ENCODE results near the gene DCANP1. TPM values are rescaled to one million over a fixed set of nuclear protein-coding genes. Genes with fewer than 3 reads are reported as not detected.
A peak's percentile ranks its signal among the peaks of the same experiment; 100 is the strongest.

DCANP1 gene
- total and polyA plus RNA-seq, 9 of the 15 experiments (the other 6 are each of a cell fraction or from before 2014, with no cell fraction given): not detected

- TF ChIP-seq ZFX (CRISPR knock-in tag; IDR thresholded peaks at IDR 0.05) (peak; percentile 41), ATF7 (IDR thresholded peaks at IDR 0.05) (no peak), SMARCA4 (IDR thresholded peaks at IDR 0.05) (peak; percentile 76), TBL1XR1 (IDR thresholded peaks at IDR 0.05; ENCODE audit: low read length in 2 of 2) (no peak), ZBTB1 (CRISPR knock-in tag; IDR thresholded peaks at IDR 0.05; ENCODE audit: borderline replicate concordance, low read depth) (peak; percentile 98), TRIM25 (IDR thresholded peaks at IDR 0.05; ENCODE audit: borderline replicate concordance) (no peak)
These were observed 9.7 kb downstream of the DCANP1 start (continued) for GRCh38 chr5:135437422-135437795.

- Histone ChIP-seq H3K27ac (ENCODE audit: extremely low read depth, low read depth, low read length) (peak overlapping the region; percentile 61; the same call in 2 of the 3 replicates), H3K4me2 (ENCODE audit: insufficient read depth, low read length) (peak overlapping the region; percentile 7), H3K79me2 (ENCODE audit: control insufficient read depth, insufficient read depth, low read length) (no peaks in the 10 kb centered on the region), H3K36me3 (ENCODE audit: control insufficient read depth, insufficient read depth, low read length) (no peaks in the 10 kb centered on the region), H2AFZ (ENCODE audit: low read depth, low read length) (peak overlapping the region; percentile 92), H3K9ac (ENCODE audit: insufficient read depth in 1 of 2, low read depth in 2 of 2, low read length in 2 of 2) (peak overlapping the region; percentile 13 to 75; a peak in 3 of 4 replicates), H3K9me1 (ENCODE audit: control insufficient read depth, insufficient read depth, low read length) (no peaks in the 10 kb centered on the region), H4K20me1 (replicated peaks; ENCODE audit: control insufficient read depth, insufficient read depth, low read length) (no peaks in the 10 kb centered on the region), H3K27me3 (ENCODE audit: control insufficient read depth in 2 of 2, insufficient read depth in 2 of 2, low read length in 2 of 2) (no peaks in the 10 kb centered on the region), H3K4me3 (no peak overlapping the region), H3K9me3 (replicated peaks; ENCODE audit: control insufficient read depth, insufficient read depth, low read depth, low read length) (no peaks in the 10 kb centered on the region), H3K4me1 (replicated peaks in 1 of 2; ENCODE audit: control insufficient read depth in 2 of 2, insufficient read depth in 2 of 2, low read length in 2 of 2) (peaks cover 36 to 41% of the 10 kb centered on the region in 2 experiments)
- DNase-seq (ENCODE audit: extremely low read depth in 1 of 4, low spot score in 3 of 4): no peak
- ChIA-PET CTCF (ENCODE audit: low intra/inter-chr PET ratio) (no interaction called here), POLR2A (interaction anchor here (0.6 to 1.2 kb wide), 2 partner anchors 38 to 134 kb away, joined by 3 read pairs; partner anchors contain the start of gene MACROH2A1)
- WGBS (ENCODE audit: insufficient coverage, low coverage, missing lambda C conversion rate): 59% methylated on average over 6 of the region's 7 CpGs
- no peak; the same call in 2 of the 3 replicates for ATAC-seq
- FAIRE-seq: no peak
- TF ChIP-seq PHF8 (IDR thresholded peaks at IDR 0.05; ENCODE audit: borderline replicate concordance, low read length) (no peak), ATF6 (CRISPR knock-in tag; IDR thresholded peaks at IDR 0.05) (no peak), ZNF124 (CRISPR knock-in tag; IDR thresholded peaks at IDR 0.05) (no peak), PKNOX1 (IDR thresholded peaks at IDR 0.05) (peak; percentile 56)
- intact Hi-C loops (cut with micrococcal nuclease) (loop anchor here (1.0 kb wide), 1 partner anchor 20 kb away; no protein-coding TSS in a partner anchor), in situ Hi-C loops (cut with MboI) (no loop called here)
- BruUV-seq (replicated peaks): no TSS peak
These were observed 10.2 kb downstream of the DCANP1 start for GRCh38 chr5:135436951-135437418.
